ENCODE results near the gene CYB5D1. TPM values are rescaled to one million over a fixed set of nuclear protein-coding genes. Genes with fewer than 3 reads are reported as not detected.
A peak's percentile ranks its signal among the peaks of the same experiment; 100 is the strongest.

The CYB5D1 gene
- total RNA-seq, 2 donors from 2014 or later = 5.7 to 20.8 TPM

DNA sequence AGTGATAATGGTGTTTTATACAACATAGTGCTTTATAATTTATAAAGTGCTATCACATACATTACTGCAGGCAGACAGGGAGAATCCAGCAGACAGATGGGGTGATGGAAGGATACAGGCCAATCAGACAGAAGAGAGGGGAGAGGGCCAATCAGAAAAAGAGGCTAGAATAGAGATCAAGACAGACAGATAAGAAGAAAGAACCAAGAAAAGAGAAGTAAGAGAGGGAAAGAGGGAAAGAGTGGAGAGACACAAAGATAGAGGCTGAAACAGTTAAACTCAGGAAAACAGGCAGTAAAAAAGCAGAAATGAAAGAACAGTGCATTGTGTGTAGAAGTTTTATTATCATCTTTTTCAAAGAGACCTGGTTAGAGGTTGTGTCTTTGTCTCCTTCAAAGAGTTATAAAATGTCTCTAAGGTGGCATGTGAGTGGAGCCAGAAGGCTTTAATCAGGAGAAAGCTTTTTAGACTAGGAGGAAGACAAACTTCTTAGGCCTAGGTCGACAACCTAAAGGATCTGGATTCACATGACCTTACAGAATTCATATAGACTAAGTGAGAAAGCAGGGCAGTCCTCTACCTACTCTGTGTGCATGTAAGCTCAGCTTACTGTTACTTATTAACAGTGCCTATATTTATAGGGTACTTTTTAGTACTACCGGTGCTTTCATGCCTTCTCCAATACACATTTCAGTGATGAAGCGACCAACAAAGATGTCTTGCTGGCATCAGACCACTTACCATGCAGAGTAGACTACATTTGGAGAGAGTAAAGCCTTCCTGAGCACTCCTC is 22.5 kb downstream of the CYB5D1 start:
- Histone ChIP-seq H3K27me3 (replicated peaks; ENCODE audit: insufficient read depth) (no peaks in the 10 kb centered on the region), H3K4me1 (replicated peaks) (peaks cover 10% of the 10 kb centered on the region), H3K9me3 (no peaks in the 10 kb centered on the region), H3K4me3 (no peak overlapping the region), H3K36me3 (no peaks in the 10 kb centered on the region), H3K27ac (peak overlapping the region; percentile 97 to 99)
- DNase-seq (ENCODE audit: low spot score) = no peak
- TF ChIP-seq POLR2A (IDR thresholded peaks at IDR 0.05) = no peak
- TF ChIP-seq POLR2AphosphoS5 (IDR thresholded peaks at IDR 0.05) = no peak
- TF ChIP-seq, protein P1, sequence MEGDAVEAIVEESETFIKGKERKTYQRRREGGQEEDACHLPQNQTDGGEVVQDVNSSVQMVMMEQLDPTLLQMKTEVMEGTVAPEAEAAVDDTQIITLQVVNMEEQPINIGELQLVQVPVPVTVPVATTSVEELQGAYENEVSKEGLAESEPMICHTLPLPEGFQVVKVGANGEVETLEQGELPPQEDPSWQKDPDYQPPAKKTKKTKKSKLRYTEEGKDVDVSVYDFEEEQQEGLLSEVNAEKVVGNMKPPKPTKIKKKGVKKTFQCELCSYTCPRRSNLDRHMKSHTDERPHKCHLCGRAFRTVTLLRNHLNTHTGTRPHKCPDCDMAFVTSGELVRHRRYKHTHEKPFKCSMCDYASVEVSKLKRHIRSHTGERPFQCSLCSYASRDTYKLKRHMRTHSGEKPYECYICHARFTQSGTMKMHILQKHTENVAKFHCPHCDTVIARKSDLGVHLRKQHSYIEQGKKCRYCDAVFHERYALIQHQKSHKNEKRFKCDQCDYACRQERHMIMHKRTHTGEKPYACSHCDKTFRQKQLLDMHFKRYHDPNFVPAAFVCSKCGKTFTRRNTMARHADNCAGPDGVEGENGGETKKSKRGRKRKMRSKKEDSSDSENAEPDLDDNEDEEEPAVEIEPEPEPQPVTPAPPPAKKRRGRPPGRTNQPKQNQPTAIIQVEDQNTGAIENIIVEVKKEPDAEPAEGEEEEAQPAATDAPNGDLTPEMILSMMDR (IDR thresholded peaks at IDR 0.05) = no peak
- intact Hi-C loops (cut with DNase I) = no loop called here
- WGBS = 32% methylated on average over 3 of the region's 3 CpGs

DNA sequence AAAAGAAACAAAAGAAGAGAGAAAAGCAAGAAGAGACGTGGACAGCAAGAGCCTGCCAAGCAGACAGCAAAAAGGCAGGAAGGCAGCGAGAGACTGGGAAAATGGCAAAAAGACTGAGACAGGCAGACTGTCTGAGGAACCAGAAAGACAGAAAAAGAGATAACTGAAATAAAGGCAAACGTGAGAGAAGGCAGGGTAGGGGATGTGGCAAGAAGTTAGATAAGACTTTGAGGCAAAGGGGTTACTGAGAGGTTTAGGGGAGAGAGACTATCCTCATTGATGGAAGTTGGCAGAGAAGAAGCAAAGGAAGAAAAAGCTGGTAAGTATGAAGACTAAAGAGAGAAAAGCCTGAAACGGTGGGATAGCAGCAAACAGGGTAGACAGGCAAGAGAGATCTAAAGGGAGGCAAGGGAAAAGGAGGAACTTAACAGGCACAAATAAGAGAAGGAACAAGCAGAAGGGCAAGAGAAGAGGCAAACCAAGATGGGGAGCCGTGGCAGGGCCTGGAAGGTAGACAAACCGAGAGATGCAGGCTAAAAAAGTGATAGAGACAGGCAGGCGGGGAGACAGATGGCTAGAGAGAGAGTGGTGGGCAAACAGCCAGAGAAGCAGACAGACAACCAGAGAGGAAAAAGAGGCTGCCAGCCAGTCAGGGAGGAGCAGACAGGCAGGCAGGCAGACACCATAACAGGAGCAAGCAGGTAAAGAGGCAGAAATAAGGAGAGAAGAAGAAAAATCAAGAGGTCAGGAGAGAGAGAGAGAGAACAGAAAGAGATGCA is 23.7 kb downstream of the CYB5D1 start:
- intact Hi-C loops (cut with DNase I) = no loop called here
- Histone ChIP-seq H3K4me3 (no peak overlapping the region), H3K9me3 (no peaks in the 10 kb centered on the region), H3K4me1 (replicated peaks) (peaks cover 10% of the 10 kb centered on the region), H3K27me3 (replicated peaks; ENCODE audit: insufficient read depth) (no peaks in the 10 kb centered on the region), H3K27ac (peak overlapping the region; percentile 97 to 99), H3K36me3 (no peaks in the 10 kb centered on the region)
- DNase-seq (ENCODE audit: low spot score) = peak; percentile 67
- 18% methylated on average over 7 of the region's 7 CpGs for WGBS
- TF ChIP-seq POLR2A (IDR thresholded peaks at IDR 0.05) = no peak
- peak; percentile 28 for TF ChIP-seq POLR2AphosphoS5 (IDR thresholded peaks at IDR 0.05)
- TF ChIP-seq, protein P1 (IDR thresholded peaks at IDR 0.05) = no peak

DNA sequence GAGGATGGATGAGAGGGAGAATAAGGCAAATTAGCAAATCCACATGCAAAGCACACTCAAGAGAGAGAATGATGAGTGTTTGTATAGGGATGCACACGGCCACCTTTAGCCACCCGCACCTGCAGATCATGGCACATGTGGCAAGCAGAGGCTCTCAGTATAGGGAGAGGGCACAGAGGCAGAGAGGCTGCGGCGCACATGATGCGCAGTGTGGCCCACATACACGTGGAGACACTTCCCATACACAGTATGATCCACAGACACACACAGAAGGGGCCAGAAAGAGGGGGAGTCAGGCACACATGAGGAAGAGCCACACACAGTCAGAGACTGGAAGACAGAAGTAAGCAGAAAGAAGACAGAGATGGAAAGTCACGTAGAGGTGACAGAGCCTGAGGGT is 24.3 kb downstream of the CYB5D1 start:
- Histone ChIP-seq H3K36me3 (no peaks in the 10 kb centered on the region), H3K9me3 (no peaks in the 10 kb centered on the region), H3K4me3 (no peak overlapping the region), H3K27me3 (replicated peaks; ENCODE audit: insufficient read depth) (no peaks in the 10 kb centered on the region), H3K4me1 (replicated peaks) (peaks cover 10% of the 10 kb centered on the region), H3K27ac (peak overlapping the region; percentile 97 to 99)
- intact Hi-C loops (cut with DNase I) = no loop called here
- 47% methylated on average over 7 of the region's 7 CpGs for WGBS
- DNase-seq (ENCODE audit: low spot score) = no peak
- TF ChIP-seq, protein P1 (IDR thresholded peaks at IDR 0.05) = no peak
- no peak for TF ChIP-seq POLR2A (IDR thresholded peaks at IDR 0.05)
- no peak for TF ChIP-seq POLR2AphosphoS5 (IDR thresholded peaks at IDR 0.05)

DNA sequence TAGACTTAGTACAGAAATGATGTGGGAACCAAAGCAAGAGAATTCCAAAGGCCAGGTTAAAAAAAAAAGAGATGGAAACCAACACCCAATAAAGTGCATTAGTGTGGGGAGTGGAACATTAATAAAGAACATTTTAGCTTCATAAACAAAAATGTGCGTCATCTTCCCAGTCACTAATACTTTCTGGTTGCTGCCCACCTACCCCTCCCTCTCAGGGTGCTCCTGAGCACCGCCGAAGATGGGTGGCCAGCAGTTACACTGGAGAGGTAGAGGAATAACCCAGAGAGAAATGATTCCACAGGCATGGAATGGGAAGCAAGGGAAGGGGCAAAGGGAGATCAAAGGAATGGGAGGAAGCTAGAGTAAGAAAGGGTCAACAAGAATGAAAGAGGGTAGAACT is 24.8 kb downstream of the CYB5D1 start:
- no peak for DNase-seq (ENCODE audit: low spot score)
- Histone ChIP-seq H3K4me1 (replicated peaks) (peaks cover 10% of the 10 kb centered on the region), H3K36me3 (no peaks in the 10 kb centered on the region), H3K27ac (peak overlapping the region; percentile 97 to 99), H3K4me3 (peak overlapping the region in 1 of 2 donors; percentile 77), H3K27me3 (replicated peaks; ENCODE audit: insufficient read depth) (no peaks in the 10 kb centered on the region), H3K9me3 (no peaks in the 10 kb centered on the region)
- intact Hi-C loops (cut with DNase I) = no loop called here
- TF ChIP-seq POLR2A (IDR thresholded peaks at IDR 0.05) (no peak), POLR2AphosphoS5 (IDR thresholded peaks at IDR 0.05) (no peak)
- TF ChIP-seq, protein P1 (IDR thresholded peaks at IDR 0.05) = no peak
- 39% methylated on average over 3 of the region's 3 CpGs for WGBS

Measured in prostate gland (tissue), 2 donors.